ENCODE results near the gene OR4C45. TPM values are rescaled to one million over a fixed set of nuclear protein-coding genes. Genes with fewer than 3 reads are reported as not detected.

The OR4C45 gene
- total and polyA plus RNA-seq, 2 of the 4 experiments (the other 2 are of a cell fraction) = not detected

GRCh38 chr11:50070389-50070788, 37.7 kb downstream of the OR4C45 start:
- CTCF ChIA-PET = no interaction called here
- no peak overlapping the region for H2BK20ac ChIP-seq (ENCODE audit: low read depth, low read length)
- H3K27ac ChIP-seq (ENCODE audit: insufficient read depth, low read length) = no peak overlapping the region
- no peak overlapping the region for H2AK9ac ChIP-seq (replicated peaks; ENCODE audit: low read depth, low read length, poor library complexity)
- no TSS peak for BruUV-seq (replicated peaks)
- no peak overlapping the region for H3K4me3 ChIP-seq (ENCODE audit: insufficient read depth, low read depth, low read length)
- H3K79me1 ChIP-seq (ENCODE audit: low read depth in 1 of 2, low read length in 2 of 2) = no peaks in the 10 kb centered on the region
- dilution Hi-C loops (cut with HindIII; ENCODE audit: low sequenced_read_pairs, unreplicated experiment) = no loop called here
- no peaks in the 10 kb centered on the region for H3K4me1 ChIP-seq (ENCODE audit: control insufficient read depth, insufficient read depth, low read length)
- no peak overlapping the region for H3K4me2 ChIP-seq (ENCODE audit: low read depth, low read length)
- 22% methylated on average over 3 of the region's 3 CpGs; no CpG with 5 or more reads in 1 of the 2 experiments for WGBS, 2 experiments (ENCODE audit: extremely low coverage in 2 of 2, insufficient read length in 1 of 2)
- H3K4ac ChIP-seq (ENCODE audit: low read depth, low read length) = no peak overlapping the region
- H2BK5ac ChIP-seq (ENCODE audit: low read depth, low read length, poor library complexity, severe bottlenecking) = no peak overlapping the region
- H3K23ac ChIP-seq (ENCODE audit: low read depth, low read length) = no peak overlapping the region
- no peak overlapping the region for H3K56ac ChIP-seq (ENCODE audit: extremely low read depth, insufficient read depth, low read length)
- no peak overlapping the region for H3K9ac ChIP-seq (ENCODE audit: low read depth, low read length)
- no peak overlapping the region for H3K14ac ChIP-seq (replicated peaks; ENCODE audit: low read depth, low read length)
- H2AFZ ChIP-seq (replicated peaks; ENCODE audit: low read length, poor library complexity) = no peak overlapping the region
- TF ChIP-seq SMC3 (IDR thresholded peaks at IDR 0.05; ENCODE audit: low read depth, low read length) (no peak), FOS (IDR thresholded peaks at IDR 0.05; ENCODE audit: low read depth, low read length) (no peak), CHD1 (IDR thresholded peaks at IDR 0.05; ENCODE audit: low read depth, low read length) (no peak), RCOR1 (IDR thresholded peaks at IDR 0.05; ENCODE audit: insufficient replicate concordance, low read length) (no peak), RAD21 (IDR thresholded peaks at IDR 0.05; ENCODE audit: low read length) (no peak), MXI1 (IDR thresholded peaks at IDR 0.05; ENCODE audit: borderline replicate concordance, low read depth, low read length) (no peak), NFE2L2 (IDR thresholded peaks at IDR 0.05; ENCODE audit: low read depth, low read length) (no peak), CTCF (conservative IDR thresholded peaks at IDR 0.05; ENCODE audit: low read depth, low read length) (no peak), MAFK (IDR thresholded peaks at IDR 0.05; ENCODE audit: low read depth, low read length) (no peak), POLR2A (IDR thresholded peaks at IDR 0.05; ENCODE audit: low read depth, low read length) (no peak), MAZ (IDR thresholded peaks at IDR 0.05; ENCODE audit: borderline replicate concordance, low read depth, low read length) (no peak)
- TF ChIP-seq, protein P1, sequence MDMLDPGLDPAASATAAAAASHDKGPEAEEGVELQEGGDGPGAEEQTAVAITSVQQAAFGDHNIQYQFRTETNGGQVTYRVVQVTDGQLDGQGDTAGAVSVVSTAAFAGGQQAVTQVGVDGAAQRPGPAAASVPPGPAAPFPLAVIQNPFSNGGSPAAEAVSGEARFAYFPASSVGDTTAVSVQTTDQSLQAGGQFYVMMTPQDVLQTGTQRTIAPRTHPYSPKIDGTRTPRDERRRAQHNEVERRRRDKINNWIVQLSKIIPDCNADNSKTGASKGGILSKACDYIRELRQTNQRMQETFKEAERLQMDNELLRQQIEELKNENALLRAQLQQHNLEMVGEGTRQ (IDR thresholded peaks at IDR 0.05; ENCODE audit: low read depth, low read length) = no peak
- TF ChIP-seq, protein P2, sequence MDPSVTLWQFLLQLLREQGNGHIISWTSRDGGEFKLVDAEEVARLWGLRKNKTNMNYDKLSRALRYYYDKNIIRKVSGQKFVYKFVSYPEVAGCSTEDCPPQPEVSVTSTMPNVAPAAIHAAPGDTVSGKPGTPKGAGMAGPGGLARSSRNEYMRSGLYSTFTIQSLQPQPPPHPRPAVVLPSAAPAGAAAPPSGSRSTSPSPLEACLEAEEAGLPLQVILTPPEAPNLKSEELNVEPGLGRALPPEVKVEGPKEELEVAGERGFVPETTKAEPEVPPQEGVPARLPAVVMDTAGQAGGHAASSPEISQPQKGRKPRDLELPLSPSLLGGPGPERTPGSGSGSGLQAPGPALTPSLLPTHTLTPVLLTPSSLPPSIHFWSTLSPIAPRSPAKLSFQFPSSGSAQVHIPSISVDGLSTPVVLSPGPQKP (IDR thresholded peaks at IDR 0.05; ENCODE audit: borderline replicate concordance, low read depth, low read length) = no peak
- POLR2A ChIA-PET (ENCODE audit: unreplicated experiment) = no interaction called here
- no peak overlapping the region for H2BK120ac ChIP-seq (ENCODE audit: low read depth, low read length)
- intact Hi-C loops (cut with micrococcal nuclease) = no loop called here
- no peaks in the 10 kb centered on the region for H3K9me1 ChIP-seq (ENCODE audit: insufficient read depth, low read length)
- H4K91ac ChIP-seq (ENCODE audit: insufficient read depth, low read depth, low read length) = no peak overlapping the region
- no peak overlapping the region for H4K8ac ChIP-seq (ENCODE audit: low read depth in 2 of 2, low read length in 2 of 2)
- no peak overlapping the region for H2BK15ac ChIP-seq (ENCODE audit: low read depth, low read length)
- no peaks in the 10 kb centered on the region for H3K36me3 ChIP-seq (ENCODE audit: control insufficient read depth, insufficient read depth, low read length)
- peaks cover 34% of the 10 kb centered on the region for H3K9me3 ChIP-seq (ENCODE audit: control insufficient read depth, insufficient read depth, low read length)
- DNase-seq (no peak), ATAC-seq (ENCODE audit: low read depth) (no peak)
- no peak overlapping the region for H4K5ac ChIP-seq (ENCODE audit: low read depth, low read length)
- H2AK5ac ChIP-seq (ENCODE audit: low read depth, low read length) = no peak overlapping the region
- H3K18ac ChIP-seq (ENCODE audit: low read depth, low read length) = no peak overlapping the region
- in situ Hi-C loops (cut with MboI; ENCODE audit: low sequenced_read_pairs) = no loop called here
- no peaks in the 10 kb centered on the region for H3K27me3 ChIP-seq (ENCODE audit: control insufficient read depth, insufficient read depth, low read length)
- H4K20me1 ChIP-seq (ENCODE audit: insufficient read depth, low read length) = no peaks in the 10 kb centered on the region
